HepG2 (cell line): Measurements from ENCODE around the gene CDS1. TPM values are rescaled to one million over a fixed set of nuclear protein-coding genes. Genes with fewer than 3 reads are reported as not detected.
A peak's percentile ranks its signal among the peaks of the same experiment; 100 is the strongest.
"Not testable (repeated sequence)": the region's sequence is repeated elsewhere in the genome, so short reads cannot be mapped to it uniquely, and the experiment has no call there.

ENCODE experiments used
- ATAC-seq: fragments of 200-7000 bp; cut with Tn5 transposase; 3 replicates; pipeline ENCODE4 v1.9.1; 2020; ENCODE audit warnings: mild to moderate bottlenecking, moderate library complexity
- BruUV-seq: library from RNA; stranded (reverse); fragments of 400-500 nt; replicated peaks from 2 replicates; lab custom pipeline; 2021; lab: Mats Ljungman, UMichigan
- CTCF ChIA-PET: fragments of 300-600 bp; formaldehyde crosslinking; extraction: SDS; loops from one replicate; lab custom pipeline; 2021; ENCODE audit warnings: low total read pairs, inconsistent platforms, low intra/inter-chr PET ratio; lab: Yijun Ruan, JAX
- POLR2A ChIA-PET: fragments of 350-600 bp; sonication (Branson Sonifier 250); formaldehyde crosslinking; loops from one replicate; lab custom pipeline; 2020; ENCODE audit warnings: antibody characterized with exemption, inconsistent platforms; lab: Yijun Ruan, JAX
- DNase-seq: peaks from one replicate; pipeline ENCODE4 v3.0.0-alpha.2; 2015; ENCODE audit warnings: low spot score
- FAIRE-seq: peaks from 3 replicates; lab custom pipeline; 2011; peaks lifted over from hg19 to GRCh38; lab: Jason Lieb, UNC
- H2AFZ ChIP-seq: one replicate; pipeline ENCODE4 v1.6.1; 2011; ENCODE audit warnings: low read length, inconsistent platforms
- H3K27ac ChIP-seq: fragments of 300-600 bp; 3 replicates; pipeline ENCODE4 v1.8.0; 2011; ENCODE audit warnings: mixed run types, mild to moderate bottlenecking, mixed read lengths, low read length, inconsistent platforms; ENCODE audit not compliant: insufficient read depth; ENCODE audit errors: extremely low read length
- H3K27me3 ChIP-seq, 2 experiments: fragments of 200-600 bp in 1 of 2; 2 replicates in 1 of 2; 3 replicates in 1 of 2; pipeline versions ENCODE4 v1.6.0 to v1.8.0; 2011; ENCODE audit warnings: low read length in 2 of 2, mild to moderate bottlenecking in 2 of 2, moderate library complexity in 2 of 2, inconsistent platforms in 1 of 2; ENCODE audit not compliant: insufficient read depth in 2 of 2, control insufficient read depth in 1 of 2
- H3K36me3 ChIP-seq, 2 experiments: fragments of 200-600 bp in 1 of 2; replicated peaks in 1 of 2; 2 replicates in 1 of 2; 3 replicates in 1 of 2; pipeline versions ENCODE4 v1.5.1 to v1.8.0; 2011; ENCODE audit warnings: low read length in 2 of 2, inconsistent platforms in 1 of 2; ENCODE audit not compliant: insufficient read depth in 2 of 2, control insufficient read depth in 1 of 2
- H3K4me1 ChIP-seq: 2 replicates; pipeline ENCODE4 v1.5.1; 2012; ENCODE audit warnings: low read length, inconsistent platforms; ENCODE audit not compliant: insufficient read depth
- H3K4me2 ChIP-seq: 2 replicates; pipeline ENCODE4 v1.6.0; 2011; ENCODE audit warnings: low read depth, low read length, inconsistent platforms
- H3K4me3 ChIP-seq, 3 experiments: fragments of 200-600 bp in 1 of 3; sonication (generic), shearing (Covaris generic) in 1 of 3; replicated peaks in 1 of 3; 2 replicates each; pipeline ENCODE4 v1.5.1; 2011 to 2016; ENCODE audit warnings: low read length in 3 of 3, inconsistent platforms in 2 of 3, low read depth in 2 of 3, mild to moderate bottlenecking in 2 of 3, control low read depth in 1 of 3, mixed read lengths in 1 of 3; ENCODE audit not compliant: insufficient read depth in 1 of 3
- H3K79me2 ChIP-seq: one replicate; pipeline ENCODE4 v1.6.1; 2011; ENCODE audit warnings: low read length, inconsistent platforms; ENCODE audit not compliant: insufficient read depth
- H3K9ac ChIP-seq: 2 replicates; pipeline ENCODE4 v1.6.0; 2011; ENCODE audit warnings: mild to moderate bottlenecking, low read depth, low read length, inconsistent platforms; ENCODE audit not compliant: insufficient read depth
- H3K9me3 ChIP-seq: 2 replicates; pipeline ENCODE4 v1.5.1; 2012; ENCODE audit warnings: mild to moderate bottlenecking, low read length
- H4K20me1 ChIP-seq: 2 replicates; pipeline ENCODE4 v1.6.0; 2011; ENCODE audit warnings: inconsistent platforms, mild to moderate bottlenecking, low read length, moderate library complexity; ENCODE audit not compliant: insufficient read depth
- HES4 ChIP-seq: sonication (generic); formaldehyde crosslinking; IDR thresholded peaks from 2 replicates; pipeline ENCODE4 v1.9.0; 2021; ENCODE audit warnings: mild to moderate bottlenecking, missing genetic modification reagents, borderline replicate concordance
- IRF9 ChIP-seq: sonication (generic); formaldehyde crosslinking; IDR thresholded peaks from 2 replicates; pipeline ENCODE4 v1.8.0; 2022; ENCODE audit warnings: missing genetic modification reagents, mild to moderate bottlenecking, borderline replicate concordance
- MAF1 ChIP-seq: sonication (generic); formaldehyde crosslinking; IDR thresholded peaks from 2 replicates; pipeline ENCODE4 v1.5.0; 2020; ENCODE audit warnings: missing genetic modification reagents, borderline replicate concordance
- MAFG ChIP-seq: sonication (generic); formaldehyde crosslinking; IDR thresholded peaks from 2 replicates; pipeline ENCODE4 v1.5.1; 2020; ENCODE audit warnings: mild to moderate bottlenecking, missing genetic modification reagents
- MXD4 ChIP-seq: IDR thresholded peaks from 2 replicates; pipeline ENCODE4 v1.6.1; 2016; ENCODE audit warnings: mild to moderate bottlenecking, missing biosample characterization, missing genetic modification reagents
- NAIF1 ChIP-seq: sonication (generic); formaldehyde crosslinking; IDR thresholded peaks from 2 replicates; pipeline ENCODE4 v1.5.0; 2020; ENCODE audit warnings: mild to moderate bottlenecking, missing genetic modification reagents, borderline replicate concordance
- PLSCR1 ChIP-seq: sonication (generic); formaldehyde crosslinking; IDR thresholded peaks from 2 replicates; pipeline ENCODE4 v1.5.0; 2020; ENCODE audit warnings: missing genetic modification reagents, mild to moderate bottlenecking, borderline replicate concordance
- POGK ChIP-seq: sonication (generic); formaldehyde crosslinking; conservative IDR thresholded peaks from 2 replicates; pipeline ENCODE4 v1.8.0; 2022; ENCODE audit warnings: mild to moderate bottlenecking, moderate library complexity, missing genetic modification reagents
- RFX3 ChIP-seq: IDR thresholded peaks from 2 replicates; pipeline ENCODE4 v1.6.1; 2016; ENCODE audit warnings: missing biosample characterization, missing genetic modification reagents
- ZNF687 ChIP-seq: sonication (generic); formaldehyde crosslinking; IDR thresholded peaks from 2 replicates; pipeline ENCODE4 v1.5.1; 2020; ENCODE audit warnings: mild to moderate bottlenecking, missing genetic modification reagents, moderate library complexity
- WGBS: methylation state at CpG from one replicate; pipeline ENCODE4 v1.1.6; 2017; ENCODE audit warnings: low lambda C conversion rate; 5-methylcytosine and 5-hydroxymethylcytosine counted together
- in situ Hi-C: cut with HindIII; loops from 2 replicates; pipeline ENCODE4 v1.10.0; 2017; ENCODE audit warnings: low pct_unique_long_range_greater_than_20kb; ENCODE audit not compliant: extremely low pct_ligation_motif_present
- intact Hi-C: fragments of 100-400 bp; cut with micrococcal nuclease; formaldehyde crosslinking; loops from one replicate; pipeline ENCODE4 v1.10.0; 2022; ENCODE audit not compliant: unreplicated experiment
- polyA plus RNA-seq, 8 experiments: library from polyadenylated mRNA; depleted of rRNA in 3 of 8; stranded (reverse) in 7 of 8; unstranded in 1 of 8; fragments of >200 nt; fragmentation: Illumina TruSeq in 4 of 8; extraction: Trizol in 4 of 8; gene quantifications; 2 replicates each; pipeline versions ENCODE4 v1.2.1 to v1.2.3, GENCODE V29; 2011 to 2016; ENCODE audit warnings: low read depth in 4 of 8, missing spikeins in 1 of 8, mixed read lengths in 1 of 8; ENCODE audit not compliant: insufficient read depth in 1 of 8
- total RNA-seq, 5 experiments: library from RNA; depleted of rRNA; stranded (reverse); fragments of >200 nt; fragmentation: Illumina TruSeq; extraction: Trizol; gene quantifications; 2 replicates each; pipeline ENCODE4 v1.2.3, GENCODE V29; 2016; ENCODE audit warnings: low read depth in 1 of 5

CDS1 gene
- total and polyA plus RNA-seq, 2 of the 13 experiments (the other 11 are each of a cell fraction or from before 2014, with no cell fraction given) = 2.1 to 3.2 TPM

GRCh38 chr4:84664767-84665166, 81.8 kb downstream of the CDS1 start:
- DNase-seq, H3K4me3 ChIP-seq, H3K9ac ChIP-seq, H2AFZ ChIP-seq, FAIRE-seq, BruUV-seq, in situ Hi-C loops, H3K27ac ChIP-seq, H4K20me1 ChIP-seq, H3K36me3 ChIP-seq, ATAC-seq, H3K79me2 ChIP-seq, intact Hi-C loops, H3K27me3 ChIP-seq, CTCF ChIA-PET, H3K4me2 ChIP-seq, POLR2A ChIA-PET, H3K9me3 ChIP-seq: not testable (repeated sequence)
- H3K4me1 ChIP-seq = peaks cover 30% of the 10 kb centered on the region
- WGBS = 100% methylated on average over 5 of the region's 19 CpGs
- TF ChIP-seq ZNF687 (CRISPR knock-in tag) = 0 out of 2 replicates have a peak, but pooled peaks have one; percentile 10

GRCh38 chr4:84666439-84666838, 83.5 kb downstream of the CDS1 start:
- Histone ChIP-seq H3K27me3 (no peaks in the 10 kb centered on the region), H3K4me3 (no peak overlapping the region), H3K36me3 (no peaks in the 10 kb centered on the region; a peak in 1 of 5 replicates), H2AFZ (no peak overlapping the region), H3K79me2 (no peaks in the 10 kb centered on the region), H4K20me1 (no peaks in the 10 kb centered on the region), H3K27ac (no peak overlapping the region), H3K4me1 (peaks cover 13% of the 10 kb centered on the region), H3K9me3 (no peaks in the 10 kb centered on the region), H3K9ac (no peak overlapping the region), H3K4me2 (no peak overlapping the region)
- DNase-seq = no peak
- intact Hi-C loops = no loop called here
- in situ Hi-C loops = no loop called here
- no peak for FAIRE-seq
- 89% methylated on average over 1 of the region's 1 CpG for WGBS
- POLR2A ChIA-PET = no interaction called here
- CTCF ChIA-PET = no interaction called here
- no peak for ATAC-seq
- no TSS peak for BruUV-seq
- TF ChIP-seq RFX3 = no peak
- no peak for TF ChIP-seq IRF9 (CRISPR knock-in tag)
- TF ChIP-seq MAFG (CRISPR knock-in tag) = no peak
- TF ChIP-seq NAIF1 (CRISPR knock-in tag) = no peak
- no peak for TF ChIP-seq MXD4
- no peak for TF ChIP-seq HES4 (CRISPR knock-in tag)
- TF ChIP-seq POGK = no peak
- no peak for TF ChIP-seq MAF1 (CRISPR knock-in tag)
- TF ChIP-seq PLSCR1 = no peak
